Pancreas (tissue), 10 donors: ENCODE data around the gene PLVAP. TPM values are rescaled to one million over a fixed set of nuclear protein-coding genes. Genes with fewer than 3 reads are reported as not detected.

Experiments used
- ATAC-seq, 4 donors: fragments of 200-7000 bp; cut with Tn5 transposase; one replicate each; pipeline versions ENCODE4 v1.8.0 to v1.9.1; 2020; ENCODE audit warnings: mild to moderate bottlenecking in 4 of 4, moderate library complexity in 4 of 4
- DNase-seq, 6 donors: peaks; one replicate each; pipeline ENCODE4 v3.0.0-alpha.2; 2020
- FAIRE-seq: peaks from 2 replicates; lab custom pipeline; 2012; peaks lifted over from hg19 to GRCh38; lab: Jason Lieb, UNC
- H3K27ac ChIP-seq, 4 donors: fragments of 200-600 bp; sonication (generic); 1 replicate in 3 of 4; 2 replicates in 1 of 4; pipeline versions ENCODE4 v1.5.0 to v1.8.0; 2020
- H3K27me3 ChIP-seq, 4 donors: fragments of 200-600 bp; one replicate each; pipeline ENCODE4 v1.8.0; 2021
- H3K36me3 ChIP-seq, 3 donors: fragments of 200-600 bp; sonication (generic) in 1 of 3; one replicate each; pipeline versions ENCODE4 v1.5.0 to v1.8.0; 2020 to 2021
- H3K4me1 ChIP-seq, 3 donors: fragments of 200-600 bp; one replicate each; pipeline ENCODE4 v1.8.0; 2021
- H3K4me3 ChIP-seq, 4 donors: fragments of 200-600 bp; sonication (generic) in 2 of 4; one replicate each; pipeline versions ENCODE4 v1.5.0 to v1.8.0; 2020 to 2021
- H3K9me3 ChIP-seq, 4 donors: fragments of 200-600 bp; one replicate each; pipeline ENCODE4 v1.8.0; 2021
- CTCF ChIP-seq, 4 donors: fragments of 200-600 bp; sonication (generic) in 3 of 4; IDR thresholded peaks; one replicate each; pipeline versions ENCODE4 v1.5.0 to v1.8.0; 2021; ENCODE audit warnings: antibody characterized with exemption in 4 of 4
- WGBS, 2 donors: extraction: QIAGEN DNeasy Blood & Tissue Kit; methylation state at CpG; one replicate each; pipeline ENCODE4 v1.1.7; 2013; 5-methylcytosine and 5-hydroxymethylcytosine counted together
- intact Hi-C, 3 donors: fragments of 100-400 bp; cut with DNase I; formaldehyde crosslinking; loops; one replicate each; pipeline versions ENCODE4 v1.11.1 to v1.14.2; 2022
- polyA plus RNA-seq, 2 donors: library from polyadenylated mRNA; stranded (reverse); fragments of 200-250 nt; gene quantifications; one replicate each; pipeline ENCODE4 v1.2.3, GENCODE V29; 2013
- total RNA-seq, 6 donors: library from RNA; stranded (reverse); fragmentation: NEBNext Ultra II Directional in 4 of 6; extraction: Animal tissue kit (Norgen Biotek cat#: 25700) in 4 of 6; gene quantifications; one replicate each; pipeline versions ENCODE4 v1.2.1 to v1.2.4, GENCODE V29; 2021 to 2023
- donor health status: healthy with polysubstance abuse.
- donor health status: DM: no; HTN: no; CAD: no; lungs with moderate emphysema.
- donor health status: DM: no; HTN: no; CAD: no.
- donor health status: control.
- donor health status: control.
- donor health status: Bipolar disorder and iron deficiency.
- donor health status: DM: yes; HTN: yes; CAD: no.
- donor health status: DM: no; HTN: no; CAD: no.
- donor health status: DM: no; HTN: no; CAD: no.
- donor health status: DM: yes; HTN: yes; CAD: no.

The PLVAP gene
- total and polyA plus RNA-seq, 8 donors = 32.0 to 87.6 (median 69.1) TPM

- Histone ChIP-seq H3K27ac (no peak overlapping the region), H3K4me3 (no peak overlapping the region), H3K36me3 (peaks cover 0 to 4% (median 0%) of the 10 kb centered on the region in 3 donors), H3K4me1 (peaks cover 0 to 6% (median 0%) of the 10 kb centered on the region in 3 donors), H3K9me3 (no peaks in the 10 kb centered on the region), H3K27me3 (no peaks in the 10 kb centered on the region)
- FAIRE-seq = no peak
- ATAC-seq = no peak
- intact Hi-C loops = no loop called here
- DNase-seq = no peak
- TF ChIP-seq CTCF (IDR thresholded peaks at IDR 0.05) = no peak
- WGBS, 2 donors = 81 to 83% methylated on average over 17 of the region's 17 CpGs
Measured at GRCh38 chr19:17325881-17326594, 51.1 kb downstream of the PLVAP start.

DNA sequence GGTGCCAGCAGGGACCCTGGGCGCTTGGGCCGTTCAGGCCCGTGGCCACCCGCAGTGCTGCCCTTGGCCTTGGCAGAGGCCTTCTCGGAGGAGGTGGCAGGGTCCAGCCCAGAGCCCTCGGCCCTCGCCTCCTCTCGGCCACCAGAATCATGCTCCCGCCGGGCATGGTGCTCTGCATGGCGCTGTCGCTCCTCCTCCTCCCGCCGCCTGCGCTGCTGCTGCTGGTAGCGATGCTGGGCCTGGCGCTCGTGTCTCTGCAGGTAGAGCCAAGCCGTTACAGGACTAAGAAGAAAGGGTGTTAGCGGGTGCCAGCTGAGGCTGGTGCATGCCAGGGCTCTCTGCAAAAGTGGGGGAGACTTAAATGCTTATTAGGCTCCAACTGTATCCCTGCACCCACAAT is 52.0 kb downstream of the PLVAP start:
- Histone ChIP-seq H3K27ac (no peak overlapping the region), H3K4me3 (no peak overlapping the region), H3K27me3 (no peaks in the 10 kb centered on the region), H3K9me3 (no peaks in the 10 kb centered on the region), H3K36me3 (peaks cover 0 to 11% (median 7%) of the 10 kb centered on the region in 3 donors), H3K4me1 (peaks cover 0 to 6% (median 0%) of the 10 kb centered on the region in 3 donors)
- no peak for TF ChIP-seq CTCF (IDR thresholded peaks at IDR 0.05)
- no peak for DNase-seq
- 96% methylated on average over 20 of the region's 20 CpGs for WGBS, 2 donors
- intact Hi-C loops = no loop called here
- ATAC-seq = no peak
- FAIRE-seq = no peak

GRCh38 chr19:17324357-17325114 is 52.6 kb downstream of the PLVAP start:
- Histone ChIP-seq H3K27me3 (no peaks in the 10 kb centered on the region), H3K4me1 (peaks cover 0 to 6% (median 0%) of the 10 kb centered on the region in 3 donors), H3K9me3 (no peaks in the 10 kb centered on the region), H3K27ac (no peak overlapping the region), H3K36me3 (peaks cover 0 to 12% (median 11%) of the 10 kb centered on the region in 3 donors), H3K4me3 (no peak overlapping the region)
- FAIRE-seq (no peak), ATAC-seq (no peak), DNase-seq (no peak)
- 90 to 94% methylated on average over 26 to 28 of the region's 28 CpGs for WGBS, 2 donors
- TF ChIP-seq CTCF (IDR thresholded peaks at IDR 0.05) = no peak
- intact Hi-C loops = no loop called here

GRCh38 chr19:17323964-17324332 is 53.2 kb downstream of the PLVAP start:
- FAIRE-seq (no peak), DNase-seq (no peak), ATAC-seq (no peak)
- peaks cover 0 to 3% (median 0%) of the 10 kb centered on the region in 3 donors for H3K4me1 ChIP-seq
- peaks cover 0 to 12% (median 11%) of the 10 kb centered on the region in 3 donors for H3K36me3 ChIP-seq
- H3K4me3 ChIP-seq = no peak overlapping the region
- H3K9me3 ChIP-seq = no peaks in the 10 kb centered on the region
- 65 to 72% methylated on average over 7 of the region's 7 CpGs for WGBS, 2 donors
- TF ChIP-seq CTCF (IDR thresholded peaks at IDR 0.05) = no peak
- no peak overlapping the region for H3K27ac ChIP-seq
- intact Hi-C loops = no loop called here
- no peaks in the 10 kb centered on the region for H3K27me3 ChIP-seq
